GM21528 (cell line): ENCODE measurements around the gene M1AP.

Experiments used
- ATAC-seq: cut with Tn5 transposase; IDR thresholded peaks from one replicate; pipeline ENCODE4 v1.9.1; 2021; ENCODE audit warnings: mild to moderate bottlenecking, moderate library complexity; ENCODE audit not compliant: unreplicated experiment, low FRiP score

Gene M1AP, protein sequence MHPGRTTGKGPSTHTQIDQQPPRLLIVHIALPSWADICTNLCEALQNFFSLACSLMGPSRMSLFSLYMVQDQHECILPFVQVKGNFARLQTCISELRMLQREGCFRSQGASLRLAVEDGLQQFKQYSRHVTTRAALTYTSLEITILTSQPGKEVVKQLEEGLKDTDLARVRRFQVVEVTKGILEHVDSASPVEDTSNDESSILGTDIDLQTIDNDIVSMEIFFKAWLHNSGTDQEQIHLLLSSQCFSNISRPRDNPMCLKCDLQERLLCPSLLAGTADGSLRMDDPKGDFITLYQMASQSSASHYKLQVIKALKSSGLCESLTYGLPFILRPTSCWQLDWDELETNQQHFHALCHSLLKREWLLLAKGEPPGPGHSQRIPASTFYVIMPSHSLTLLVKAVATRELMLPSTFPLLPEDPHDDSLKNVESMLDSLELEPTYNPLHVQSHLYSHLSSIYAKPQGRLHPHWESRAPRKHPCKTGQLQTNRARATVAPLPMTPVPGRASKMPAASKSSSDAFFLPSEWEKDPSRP

DNA sequence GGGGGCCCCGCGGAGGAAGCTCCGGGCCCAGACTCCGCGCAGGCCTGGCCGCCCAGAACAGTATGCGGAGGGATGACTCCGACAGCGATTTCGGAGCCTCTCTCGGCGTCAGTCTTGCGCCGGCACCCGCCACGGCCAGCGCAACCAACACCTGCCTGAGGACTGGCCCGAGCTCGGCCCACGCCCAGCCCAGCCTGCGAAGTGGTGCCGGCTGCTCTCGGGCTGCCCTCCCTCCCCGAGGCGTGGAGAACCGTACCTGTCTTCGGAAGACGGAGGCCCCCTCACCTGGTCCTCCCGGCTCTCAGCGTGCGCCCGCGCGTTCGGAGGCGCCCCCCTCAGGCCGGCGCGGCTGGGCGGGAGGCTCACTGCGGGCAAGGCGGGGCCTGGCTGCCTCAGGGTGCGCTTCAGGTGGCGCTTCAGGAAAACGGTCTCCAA is at the start of gene M1AP:
TSS of gene M1AP (minus strand) at position 322 of the 435 bp plus-strand sequence. CDS start 8,055 bp downstream, outside the sequence.
- no peak for ATAC-seq

DNA sequence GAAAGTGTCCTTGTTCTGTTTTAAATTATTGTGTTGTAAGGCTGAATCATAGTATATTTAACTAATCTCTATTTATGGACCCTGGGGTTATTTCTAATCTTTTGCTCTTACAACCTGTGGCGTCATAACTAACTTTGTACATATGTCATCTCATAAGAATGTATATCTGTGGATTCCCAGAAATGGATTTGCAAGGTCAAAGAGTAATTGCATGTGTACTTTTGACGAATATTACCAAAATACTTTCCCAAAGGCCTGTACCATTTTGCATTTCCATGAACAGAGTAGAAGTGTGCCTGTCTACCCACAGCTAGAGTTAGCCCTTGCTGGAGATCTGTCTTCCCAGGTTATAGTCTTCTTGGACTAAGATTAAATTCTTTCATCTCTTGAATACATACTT is 48.7 kb upstream of the M1AP start:
- no peak for ATAC-seq

DNA sequence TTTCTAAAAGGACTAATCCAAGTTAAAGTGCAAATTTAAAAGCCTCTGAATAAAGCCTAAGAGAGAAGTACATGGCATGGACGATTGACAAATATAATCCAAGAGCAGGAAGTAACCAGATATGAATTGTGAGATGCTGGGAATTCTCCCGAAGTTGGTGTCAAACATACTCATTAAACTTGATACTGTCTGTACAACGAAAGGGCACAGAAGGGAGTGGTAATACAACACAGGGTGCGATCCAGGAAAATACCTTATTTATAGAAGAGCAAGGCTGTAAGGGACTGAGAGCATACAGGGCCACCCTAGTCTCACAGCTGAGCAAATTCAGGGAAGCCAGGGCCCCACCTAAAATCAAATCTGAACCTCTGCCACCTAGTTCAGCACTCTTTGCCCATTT is 47.5 kb upstream of the M1AP start:
- ATAC-seq, result no peak

DNA sequence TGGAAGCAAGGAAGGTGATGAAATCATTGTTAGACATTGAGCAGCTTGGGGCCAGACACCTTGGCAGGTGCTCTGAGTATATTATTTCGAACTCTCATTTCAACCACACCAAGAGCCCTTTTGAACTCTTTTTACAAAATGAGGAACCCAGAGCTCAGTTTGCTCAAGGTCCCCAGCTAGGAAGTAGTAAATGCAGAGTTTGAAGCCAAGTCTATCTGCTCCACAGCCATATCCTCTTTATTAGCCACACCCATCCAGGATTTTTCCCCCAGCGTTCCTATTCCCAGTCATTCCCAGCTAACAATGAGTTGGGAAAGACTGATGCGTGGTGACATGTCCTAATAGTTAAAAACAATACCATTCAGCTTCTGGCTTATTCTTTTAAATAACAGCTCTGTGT is 46.2 kb upstream of the M1AP start:
- no peak for ATAC-seq

DNA sequence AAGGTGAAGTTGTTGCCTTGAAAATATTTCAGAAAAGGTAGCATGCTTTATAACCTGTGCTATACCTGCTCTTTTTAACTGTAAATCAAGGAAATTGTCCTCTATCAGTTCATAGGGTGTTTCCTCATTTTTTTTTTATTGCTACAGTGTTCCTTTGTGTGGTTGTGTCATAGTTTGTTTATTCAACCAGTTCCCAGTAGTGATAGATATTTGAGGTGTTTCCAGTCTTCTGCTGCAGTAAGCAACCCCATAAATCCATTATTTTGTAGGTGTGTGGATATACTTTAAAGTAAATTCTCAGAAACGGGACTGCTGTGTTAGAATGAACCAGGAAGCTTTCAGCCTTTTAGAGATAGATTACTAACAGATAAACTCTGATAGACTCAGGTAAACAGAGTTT is 45.5 kb upstream of the M1AP start:
- no peak for ATAC-seq

DNA sequence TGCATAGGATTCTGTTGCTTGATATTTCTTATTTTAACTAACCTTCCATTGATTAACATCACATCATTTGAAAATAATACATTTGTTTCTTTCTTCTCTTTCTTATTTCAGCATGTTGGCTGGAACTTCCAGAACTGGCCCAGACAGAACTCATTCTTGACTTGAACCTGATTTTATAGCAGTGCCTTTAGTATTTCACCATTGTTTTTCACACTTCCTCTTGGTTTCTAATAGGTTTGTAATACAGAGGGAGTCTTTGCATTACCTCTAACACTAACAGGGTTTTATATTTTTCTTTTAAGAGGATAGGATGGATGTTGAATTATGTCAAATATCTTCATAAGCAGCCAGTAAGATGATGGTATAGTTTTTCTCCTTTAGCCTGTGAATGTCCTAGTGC is 45.1 kb upstream of the M1AP start:
- ATAC-seq, result no peak

DNA sequence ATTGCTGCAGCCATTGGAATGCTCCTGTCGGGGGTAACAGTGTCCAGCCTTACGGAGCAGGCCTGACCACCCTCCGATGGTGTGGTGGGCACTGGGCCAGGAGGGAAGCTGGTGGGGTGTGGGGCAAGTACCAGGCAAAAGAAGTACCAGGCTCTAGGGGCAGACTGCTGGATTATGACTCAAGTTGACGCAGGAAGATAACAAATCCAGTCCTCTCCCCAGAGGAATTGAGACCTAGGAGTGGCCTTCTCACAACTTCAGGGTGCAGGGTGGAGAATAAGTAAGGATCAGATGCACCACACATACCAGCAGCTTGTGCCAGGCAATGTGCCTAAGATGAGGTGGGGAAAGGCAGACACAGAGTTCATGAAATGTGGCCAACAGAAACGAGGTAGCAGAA is 43.8 kb upstream of the M1AP start:
- ATAC-seq, result no peak

DNA sequence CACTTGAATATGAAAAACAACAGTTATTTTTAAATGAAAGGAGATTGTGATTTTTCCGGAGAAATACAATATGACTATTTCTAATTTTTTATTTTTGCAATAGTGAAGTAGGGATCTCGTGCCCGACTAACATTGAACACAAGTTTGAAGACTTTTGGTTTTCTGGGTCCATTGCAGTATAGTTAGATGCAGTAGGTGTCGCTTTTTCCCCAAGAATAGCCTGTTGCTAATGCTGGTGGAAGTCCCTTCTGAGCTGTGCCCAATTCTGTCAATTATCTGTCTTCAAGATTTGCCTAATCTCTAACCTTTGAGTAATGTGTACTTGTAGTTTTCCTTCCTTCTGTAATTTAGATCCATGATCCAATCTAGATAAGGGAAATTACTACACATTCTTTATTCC is 42.4 kb upstream of the M1AP start:
- no peak for ATAC-seq

DNA sequence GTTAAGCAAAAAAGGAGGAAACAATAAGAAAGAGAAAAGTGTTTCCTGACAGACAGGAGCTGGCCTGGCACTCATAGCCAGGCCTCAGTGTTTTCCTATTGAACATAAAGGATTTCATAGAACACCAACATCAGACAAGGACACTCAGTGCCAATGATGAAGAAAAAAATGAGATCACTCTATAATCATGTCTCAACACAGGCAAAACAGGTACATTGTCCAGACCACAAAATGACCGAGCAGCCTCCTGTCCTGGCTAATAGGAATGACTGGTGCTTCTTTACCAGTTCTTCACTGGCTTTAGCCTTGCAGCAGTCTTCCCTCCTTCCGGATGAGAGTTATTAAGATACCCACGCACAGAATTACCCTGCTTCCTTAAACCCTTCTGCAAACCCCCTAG is 41.5 kb upstream of the M1AP start:
- ATAC-seq, result no peak

DNA sequence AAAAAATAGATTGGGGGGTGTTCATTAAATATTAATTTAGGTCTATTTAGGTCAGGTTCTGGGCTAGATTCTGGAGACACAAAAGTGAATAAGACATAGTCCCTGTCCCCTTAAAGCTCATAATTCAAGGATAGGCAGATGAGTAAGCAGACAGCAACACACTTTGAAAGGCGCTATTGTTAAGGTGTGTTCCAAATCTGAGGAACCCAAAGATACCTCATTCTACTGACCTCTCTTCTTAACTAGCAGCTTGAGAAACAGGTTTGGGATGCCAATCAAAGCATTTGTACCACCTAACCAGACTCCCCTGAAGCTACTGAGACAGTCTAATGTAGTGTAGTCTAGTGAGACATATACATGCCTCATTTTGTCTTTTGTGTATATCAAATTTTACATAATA is 40.8 kb upstream of the M1AP start:
- ATAC-seq, result no peak

DNA sequence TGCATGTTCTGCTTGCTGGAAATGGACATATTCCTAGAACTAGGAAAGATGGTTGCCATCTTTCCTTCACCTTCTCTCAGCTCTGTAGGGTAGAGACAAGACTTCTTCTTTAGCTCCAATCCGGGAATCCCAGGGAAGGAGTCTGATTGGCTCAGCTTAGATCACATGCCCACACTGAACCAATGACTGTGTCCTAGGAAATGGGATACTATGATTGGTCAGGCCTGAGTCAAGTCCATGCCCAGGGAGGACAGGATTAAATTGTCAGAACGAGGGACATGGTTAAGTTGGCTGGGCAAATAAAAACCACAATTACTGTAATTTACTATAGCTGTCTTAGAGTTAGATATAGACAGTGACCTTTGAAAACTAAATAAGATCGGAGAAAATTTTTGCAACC is 37.3 kb upstream of the M1AP start:
- no peak for ATAC-seq

DNA sequence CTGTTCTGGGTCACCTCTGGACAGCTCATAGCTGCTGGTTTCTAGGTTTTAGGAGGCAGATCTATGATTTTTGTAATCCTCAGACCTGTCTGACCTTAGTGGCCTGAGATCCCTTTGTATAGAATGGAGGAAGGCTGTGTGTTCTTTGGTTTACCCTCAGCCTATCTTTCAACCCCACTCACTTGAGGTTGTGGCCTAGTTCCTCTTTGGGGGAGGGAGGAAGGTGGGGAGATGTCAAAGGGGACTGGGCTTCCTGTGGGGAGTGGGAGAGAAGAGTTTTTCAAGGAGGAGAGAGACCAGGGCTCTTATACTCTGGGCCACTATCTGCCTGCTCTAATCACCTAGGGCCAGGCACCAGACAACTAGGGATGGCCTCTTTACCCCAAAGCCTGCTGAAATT is 34.4 kb upstream of the M1AP start:
- no peak for ATAC-seq

DNA sequence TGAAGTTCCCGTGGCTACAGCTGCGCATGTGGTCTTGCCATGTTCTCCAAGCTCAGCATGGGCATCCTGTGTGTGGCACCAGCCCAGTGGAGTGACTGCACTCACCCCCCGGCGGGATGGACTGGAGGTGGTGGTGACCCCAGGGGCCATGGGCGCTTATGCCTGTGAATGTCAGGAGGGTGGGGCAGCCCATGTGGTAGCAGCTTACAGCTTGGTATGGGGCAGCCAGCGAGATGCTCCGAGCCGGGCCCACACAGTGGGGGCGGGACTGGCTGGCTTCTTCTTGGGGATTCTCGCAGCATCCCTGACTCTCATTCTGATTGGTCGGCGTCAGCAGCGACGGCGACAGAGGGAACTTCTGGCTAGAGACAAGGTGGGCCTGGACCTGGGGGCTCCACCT is 31.5 kb upstream of the M1AP start:
- ATAC-seq, result no peak

DNA sequence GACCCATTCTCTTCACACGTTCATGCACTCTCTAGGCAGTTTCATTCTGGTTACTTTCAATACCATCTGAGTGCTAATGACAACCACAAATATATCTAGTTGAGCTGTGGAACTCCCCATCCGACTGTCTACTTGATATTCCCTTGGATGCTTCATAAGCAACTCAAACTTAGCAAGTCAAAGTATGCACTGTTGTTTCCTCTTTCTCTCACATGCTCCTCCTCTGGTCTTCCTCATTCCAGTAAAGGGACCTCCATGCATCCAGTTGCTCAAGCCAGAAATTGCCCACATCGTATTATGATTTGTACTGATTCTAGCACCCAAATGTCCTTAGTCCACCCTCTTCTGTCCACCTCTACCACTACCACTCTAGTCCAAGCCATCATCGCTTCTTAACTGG is 28.2 kb upstream of the M1AP start:
- ATAC-seq, result no peak

DNA sequence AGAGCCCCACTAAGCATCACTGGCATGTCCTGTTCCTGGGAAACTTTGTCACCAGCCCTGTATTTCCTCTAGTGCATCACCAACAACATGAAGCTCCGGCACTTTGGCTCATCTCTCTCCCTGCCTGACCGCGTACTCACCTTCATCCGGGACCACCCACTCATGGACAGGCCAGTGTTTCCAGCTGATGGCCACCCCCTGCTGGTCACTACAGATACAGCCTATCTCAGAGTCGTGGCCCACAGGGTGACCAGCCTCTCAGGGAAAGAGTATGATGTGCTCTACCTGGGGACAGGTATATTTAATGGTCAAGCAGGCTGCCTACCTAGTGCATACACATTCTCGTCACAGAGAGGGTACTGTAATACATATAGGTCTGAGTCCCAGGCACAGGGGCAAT is 27.0 kb upstream of the M1AP start:
- no peak for ATAC-seq

DNA sequence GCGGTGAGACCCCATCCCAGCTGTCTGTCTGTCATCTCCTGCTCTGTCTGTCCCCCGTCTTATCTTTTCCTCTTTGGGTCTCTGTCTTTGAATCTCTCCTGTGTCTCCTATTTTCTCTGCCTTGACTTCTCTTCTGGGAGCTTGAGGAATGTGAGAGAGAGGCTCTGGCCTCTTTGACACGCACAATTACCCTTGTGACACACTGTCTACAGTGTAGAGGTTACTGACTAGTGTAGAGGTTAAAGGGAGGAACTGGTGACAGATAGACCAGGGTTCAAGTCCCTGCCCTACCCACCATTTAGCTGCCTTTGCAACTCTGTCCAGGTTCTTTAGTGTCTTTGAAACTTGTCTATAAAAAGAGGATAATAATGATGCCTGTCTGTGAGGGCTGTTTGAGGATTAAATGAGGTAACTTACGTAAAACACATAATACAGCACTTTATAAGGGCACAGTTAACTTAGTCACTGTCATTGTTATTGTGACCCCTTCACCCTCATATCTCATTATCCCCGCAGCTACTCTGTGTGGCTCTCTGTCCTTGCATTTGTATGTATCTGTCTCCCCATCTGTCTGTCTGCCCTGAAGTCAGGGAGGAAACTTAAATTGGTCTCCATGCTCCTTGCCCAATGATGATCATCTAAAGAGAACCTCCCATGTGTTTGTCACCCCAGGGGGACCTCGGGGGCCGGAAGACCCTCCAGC is 25.8 kb upstream of the M1AP start:
- ATAC-seq, result no peak

DNA sequence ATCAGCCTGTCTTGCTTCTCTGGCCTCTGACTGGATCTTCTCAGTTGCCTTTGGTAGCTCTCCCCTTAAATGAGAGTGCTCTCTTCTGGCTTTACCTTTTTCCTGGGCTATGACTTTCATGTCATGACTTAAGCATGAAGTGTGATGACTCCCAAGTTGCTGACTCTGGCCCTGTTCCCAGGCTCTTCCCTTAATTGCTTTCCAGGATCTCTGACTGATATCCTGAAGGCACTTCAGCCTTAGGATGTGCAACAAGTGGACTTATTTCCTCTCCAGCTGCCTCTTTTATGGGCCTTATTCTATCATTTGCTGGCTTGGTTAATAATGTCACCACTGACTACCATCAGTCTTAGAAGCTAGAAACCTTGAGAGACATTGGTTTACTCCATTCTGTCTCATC is 23.3 kb upstream of the M1AP start:
- ATAC-seq, result no peak

DNA sequence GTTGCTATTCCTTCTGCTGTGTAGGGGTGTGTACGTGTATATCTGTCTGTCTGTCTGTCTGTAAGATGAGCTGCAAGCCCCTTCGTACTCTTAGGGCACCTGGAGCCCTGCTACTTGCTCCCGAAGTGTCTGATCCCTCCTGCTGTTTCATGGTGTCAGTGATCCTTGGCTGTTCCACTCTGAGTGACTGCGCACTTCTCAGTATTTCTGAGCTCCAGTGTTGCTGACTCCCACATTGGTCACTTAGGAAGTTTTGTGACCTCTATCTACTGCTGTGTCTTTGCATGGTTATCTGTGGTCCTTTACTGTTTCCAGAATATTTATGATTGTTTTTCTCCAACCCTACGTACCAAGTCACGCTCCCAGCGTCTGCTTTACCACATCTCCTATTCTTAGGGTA is 22.1 kb upstream of the M1AP start:
- no peak for ATAC-seq

DNA sequence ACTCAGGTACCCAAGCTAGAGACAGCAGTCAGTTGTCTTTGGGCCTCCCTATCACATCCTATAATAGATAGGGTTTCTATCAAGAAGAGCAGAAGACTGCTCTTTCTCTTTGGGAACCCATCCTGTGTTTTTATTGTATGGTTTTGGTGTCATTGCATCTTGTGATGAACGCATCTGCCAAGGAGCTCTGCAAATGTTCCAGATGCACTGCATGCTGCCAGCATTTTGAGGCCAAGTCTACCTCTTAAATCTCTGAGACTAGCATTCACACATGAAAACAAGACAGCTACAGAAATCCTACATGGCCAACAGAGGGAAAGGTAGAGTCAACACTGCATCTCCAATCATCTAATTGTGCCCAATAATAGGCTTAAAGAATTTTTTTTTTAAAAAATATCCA is 20.0 kb upstream of the M1AP start:
- no peak for ATAC-seq

DNA sequence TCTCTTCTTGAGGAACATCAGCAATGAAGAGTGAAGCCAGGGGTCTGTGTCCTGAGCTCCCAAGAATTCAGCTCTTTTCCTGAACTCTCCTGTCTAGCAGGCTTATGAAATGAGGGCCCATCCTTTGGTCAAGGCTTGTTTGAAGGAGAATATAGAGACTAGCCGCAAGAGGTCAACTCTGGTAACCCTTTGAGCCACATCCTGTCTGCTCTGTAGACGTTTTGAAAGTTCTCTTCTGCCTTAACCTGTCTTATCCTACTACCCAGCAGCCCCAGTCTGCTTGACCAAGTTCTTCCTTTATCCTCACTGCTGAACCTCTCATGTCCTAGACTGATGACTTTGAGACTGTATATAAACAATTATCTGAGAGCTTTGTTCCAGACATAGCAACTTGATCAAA is 11.3 kb upstream of the M1AP start:
- ATAC-seq, result no peak

DNA sequence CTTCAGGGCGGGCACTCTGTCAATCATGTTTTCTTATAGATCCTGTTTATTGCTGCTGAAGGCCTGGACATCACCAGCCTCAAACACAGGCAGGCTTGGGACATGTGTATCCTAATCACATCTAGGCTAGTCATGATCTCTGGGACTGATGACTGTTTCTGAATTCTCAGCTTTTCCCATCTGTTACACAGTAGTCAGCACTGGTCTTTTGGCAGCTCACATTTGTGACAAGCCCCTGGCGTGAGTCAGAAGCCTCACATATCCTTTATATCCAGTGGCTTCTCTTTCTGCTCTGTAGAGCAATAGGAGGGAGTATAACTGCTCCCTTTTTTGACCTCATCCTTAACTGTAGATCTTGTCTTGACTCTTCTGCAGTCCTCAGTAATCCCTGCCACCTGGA is 10.4 kb upstream of the M1AP start:
- ATAC-seq, result no peak

DNA sequence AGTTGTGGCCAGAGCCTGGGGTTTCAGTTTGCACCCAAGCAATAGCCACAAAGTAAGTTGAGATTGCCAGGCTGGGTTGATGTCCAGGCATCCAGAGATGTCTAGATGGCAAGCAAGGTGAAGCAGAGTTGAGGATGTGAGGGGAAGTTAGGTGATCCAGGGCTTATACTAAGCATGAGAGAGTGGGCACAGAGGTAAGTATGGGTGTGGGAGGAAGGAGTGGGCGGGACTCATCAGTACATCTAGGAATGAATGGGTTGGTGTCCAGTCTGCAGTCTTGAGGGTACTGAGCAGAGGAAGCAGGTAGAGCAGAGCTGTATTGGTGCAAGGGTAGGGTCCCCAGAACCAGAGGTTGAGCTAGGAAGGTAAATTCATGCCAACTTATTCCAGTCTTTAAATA is 7.4 kb upstream of the M1AP start:
- no peak for ATAC-seq
